SH-SY5Y (cell line): ENCODE measurements around the gene SIGLEC7.

Experiments used
- GATA2 ChIP-seq: IDR thresholded peaks from 2 replicates; pipeline ENCODE4 v1.6.1; 2011; ENCODE audit warnings: mild to moderate bottlenecking, low read depth, low read length
- GATA3 ChIP-seq: IDR thresholded peaks from 2 replicates; pipeline ENCODE4 v1.6.1; 2011; ENCODE audit warnings: low read depth, mild to moderate bottlenecking, low read length, moderate library complexity

DNA sequence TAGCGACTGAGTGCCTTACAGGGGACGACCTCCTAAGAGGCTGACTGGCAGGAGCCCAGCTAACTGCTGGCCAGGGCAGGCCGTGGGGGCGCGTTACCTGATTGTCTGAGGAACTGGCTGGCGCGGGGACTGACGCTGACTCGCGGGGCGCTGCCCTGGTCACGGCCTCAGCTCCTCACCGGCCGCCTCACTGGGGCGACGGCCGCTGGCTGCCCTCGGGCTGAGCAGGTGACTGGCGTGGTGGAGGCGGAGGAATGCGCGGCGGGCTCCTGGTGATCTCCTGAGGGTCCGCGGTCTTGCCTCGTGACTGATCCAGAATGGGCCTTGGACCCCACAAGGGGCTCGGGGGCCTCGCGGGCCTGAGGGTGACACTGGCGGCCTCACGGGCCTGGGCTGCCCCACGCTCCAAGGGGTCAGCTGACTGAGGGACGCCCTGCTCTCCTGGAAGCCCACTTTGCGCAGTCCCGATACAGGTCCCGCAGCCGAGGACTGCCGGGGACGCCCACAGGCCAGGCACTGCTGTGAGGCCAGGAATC, 39.3 kb downstream of the SIGLEC7 start:
- TF ChIP-seq GATA3 = no peak
- TF ChIP-seq GATA2 = no peak
